Erythroblast (primary cell): ENCODE data around the gene KMT5C.

ENCODE experiments used
- GATA1 ChIP-seq: IDR thresholded peaks from 2 replicates; pipeline ENCODE4 v1.6.1; 2011; ENCODE audit warnings: low read depth, mild to moderate bottlenecking, control low read depth, low read length, moderate library complexity
- POLR2A ChIP-seq: IDR thresholded peaks from 2 replicates; pipeline ENCODE4 v1.6.1; 2011; ENCODE audit warnings: mild to moderate bottlenecking, low read length

DNA sequence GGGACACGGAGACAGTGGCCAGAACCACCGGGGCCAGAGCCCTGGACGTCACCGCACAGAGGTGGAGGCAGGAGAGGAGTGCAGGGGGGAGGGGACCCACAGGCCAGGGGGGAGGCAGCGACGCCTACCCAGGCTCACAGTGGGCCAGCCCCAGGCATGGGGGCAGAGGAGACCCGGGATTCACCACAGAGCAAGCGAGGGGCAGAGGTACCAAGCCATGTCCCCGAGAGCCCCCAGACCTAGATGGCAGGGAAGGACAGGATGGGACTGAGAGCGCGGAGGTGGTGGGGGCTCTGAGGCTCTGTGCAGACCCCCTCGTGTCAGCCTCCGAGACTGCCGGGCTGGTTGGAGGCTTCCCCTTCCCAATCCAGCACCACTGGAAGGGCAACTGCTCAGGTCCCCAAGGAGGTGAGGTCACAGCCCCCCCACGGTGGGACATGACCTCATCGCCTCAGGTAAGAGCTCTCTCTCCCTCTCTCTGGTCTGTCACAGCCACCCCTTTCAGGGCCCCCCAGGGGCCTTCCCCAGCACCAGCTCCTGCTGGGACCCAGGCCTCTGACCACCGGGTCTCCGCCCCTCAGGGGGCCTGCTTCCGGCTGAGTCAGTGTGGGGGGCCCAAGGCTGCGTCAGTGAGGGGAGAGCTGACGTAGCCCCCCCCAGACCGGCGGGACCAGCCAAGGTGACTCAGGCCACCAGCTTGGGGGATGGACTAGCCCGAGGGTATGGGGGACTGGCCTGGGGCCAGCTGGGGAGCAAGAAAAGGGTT is 32.8 kb downstream of the KMT5C start:
- TF ChIP-seq POLR2A (no peak), GATA1 (no peak)
